Fibroblast of skin of left quadriceps (primary cell): Measurements from ENCODE around the gene R3HDM2.
"Not testable (repeated sequence)": the region's sequence is repeated elsewhere in the genome, so short reads cannot be mapped to it uniquely, and the experiment has no call there.

ENCODE experiments used
- DNase-seq, 2 experiments: peaks; one replicate each; pipeline ENCODE4 v3.0.0-alpha.2; 2013; ENCODE audit warnings: low read depth in 2 of 2

R3HDM2 gene

DNA sequence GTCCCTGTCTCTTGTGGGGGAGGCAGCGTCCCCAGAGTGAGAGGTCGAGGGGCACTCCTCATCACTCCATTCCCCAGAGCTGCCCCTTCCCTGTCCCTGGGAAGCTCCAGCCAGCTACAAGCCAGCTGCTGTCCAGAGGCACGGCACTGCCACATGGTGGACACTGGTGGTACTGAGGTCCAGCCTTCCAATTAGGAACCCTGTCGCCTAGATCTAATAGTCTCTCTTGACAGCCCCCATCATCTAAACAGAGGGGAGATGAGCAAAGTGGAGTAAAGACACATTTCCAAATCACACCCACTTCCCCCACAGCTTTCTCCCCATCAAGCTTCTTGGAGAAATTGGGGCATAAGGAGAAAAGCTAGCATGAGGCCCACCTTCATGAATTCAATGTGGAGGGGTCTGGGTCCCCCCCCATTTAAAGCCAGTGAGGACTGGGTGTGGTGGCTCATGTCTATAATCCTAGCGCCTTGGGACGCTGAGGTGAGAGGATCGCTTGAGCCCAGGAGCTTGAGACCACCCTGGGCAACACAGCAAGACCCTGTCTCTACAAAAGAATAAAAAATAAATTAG is 22.2 kb upstream of the R3HDM2 start:
- DNase-seq, result peak; percentile 56 to 61

DNA sequence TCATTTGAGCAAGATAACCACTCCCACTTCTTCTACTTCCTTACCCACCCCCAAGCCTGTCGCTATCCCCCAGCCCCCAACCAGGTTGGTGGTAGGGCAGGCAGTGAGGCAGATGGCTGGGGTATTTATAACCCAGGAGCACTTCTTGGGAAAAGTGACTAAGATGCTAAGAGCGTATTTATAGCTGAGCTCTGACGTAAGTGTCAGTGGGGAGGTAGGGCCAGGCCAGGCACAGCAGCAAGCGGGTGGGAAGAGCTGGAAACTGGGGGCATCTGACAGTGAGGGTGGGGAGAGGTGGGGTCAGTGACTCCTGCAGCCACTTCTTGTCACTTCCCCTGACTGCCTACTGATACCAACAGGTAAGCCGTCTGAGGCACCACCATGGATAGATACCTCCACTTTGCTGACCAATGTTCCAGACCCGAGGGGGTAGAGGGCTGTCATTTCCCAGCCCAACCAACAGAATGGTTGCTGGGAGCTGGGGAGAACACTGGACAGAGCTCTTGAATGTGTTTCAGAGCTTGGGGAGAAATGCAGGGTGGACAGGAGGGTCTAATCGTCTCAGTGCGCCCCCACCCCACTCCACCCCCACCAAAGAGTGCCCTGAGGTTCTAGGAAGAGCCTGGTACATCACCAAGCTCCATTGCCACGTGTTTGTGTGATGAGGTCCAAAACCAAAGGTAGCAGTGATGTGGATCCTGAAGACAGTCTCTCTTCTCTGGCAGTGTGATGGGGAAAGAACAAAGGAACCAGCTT is 21.5 kb upstream of the R3HDM2 start:
- DNase-seq, result peak; percentile 85 to 88

DNA sequence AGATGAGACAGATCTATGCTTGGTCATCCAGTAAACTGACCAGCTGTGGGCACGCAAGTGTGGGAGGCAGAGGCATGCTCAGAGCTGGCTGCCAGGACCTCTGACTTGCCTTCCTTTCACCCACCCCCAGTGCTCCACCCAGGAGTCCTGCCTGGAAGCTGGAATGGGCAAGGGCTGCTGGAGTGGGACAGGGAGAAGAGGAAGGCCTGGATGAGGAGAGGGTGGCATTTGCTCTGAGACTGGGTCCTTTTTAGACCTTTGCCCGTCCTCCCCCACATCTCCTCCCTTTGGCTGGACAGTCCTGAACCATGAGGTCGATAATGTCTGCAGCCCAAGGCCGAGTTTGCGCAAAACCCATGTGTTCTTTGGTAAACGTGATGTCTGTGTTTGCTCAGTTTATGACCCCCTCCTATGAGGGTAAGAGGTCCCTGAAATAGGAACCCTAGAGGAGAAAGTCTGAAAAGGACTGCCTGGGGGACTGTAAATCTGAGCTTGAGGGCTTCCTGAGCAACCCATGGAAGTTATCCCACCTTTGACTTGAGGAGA is 20.5 kb upstream of the R3HDM2 start:
- no peak for DNase-seq

DNA sequence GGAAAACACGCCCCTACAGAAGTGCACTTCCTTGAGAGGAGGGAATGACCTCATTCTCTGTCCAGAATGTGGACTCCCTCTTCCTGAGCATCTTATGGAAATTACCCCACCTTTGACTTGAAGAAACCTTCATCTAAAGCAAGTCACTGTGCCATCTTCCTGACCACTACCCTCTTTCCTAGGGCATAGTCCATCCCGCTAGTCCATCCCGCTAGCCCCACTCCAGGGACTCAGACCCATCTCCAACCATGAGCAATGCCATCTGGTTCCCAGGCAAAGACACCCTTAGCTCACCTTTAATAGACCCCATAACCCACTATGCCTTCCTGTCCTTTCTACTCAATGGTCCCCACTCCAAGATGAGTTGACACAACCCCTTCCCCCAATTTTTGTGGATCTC is 19.2 kb upstream of the R3HDM2 start:
- DNase-seq, result no peak

DNA sequence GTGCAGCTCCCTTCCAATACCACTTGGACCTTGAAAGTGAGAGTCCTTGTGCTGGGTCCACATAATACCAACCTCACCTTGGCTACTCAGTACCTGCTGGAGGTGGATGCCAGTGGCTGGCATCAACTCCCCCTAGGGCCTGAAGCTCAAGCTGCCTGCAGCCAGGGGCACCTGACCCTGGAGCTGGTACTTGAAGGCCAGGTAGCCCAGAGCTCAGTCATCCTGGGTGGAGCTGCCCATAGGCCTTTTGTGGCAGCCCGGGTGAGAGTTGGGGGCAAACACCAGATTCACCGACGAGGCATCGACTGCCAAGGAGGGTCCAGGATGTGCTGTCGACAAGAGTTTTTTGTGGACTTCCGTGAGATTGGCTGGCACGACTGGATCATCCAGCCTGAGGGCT is 18.5 kb upstream of the R3HDM2 start:
- DNase-seq, result no peak

DNA sequence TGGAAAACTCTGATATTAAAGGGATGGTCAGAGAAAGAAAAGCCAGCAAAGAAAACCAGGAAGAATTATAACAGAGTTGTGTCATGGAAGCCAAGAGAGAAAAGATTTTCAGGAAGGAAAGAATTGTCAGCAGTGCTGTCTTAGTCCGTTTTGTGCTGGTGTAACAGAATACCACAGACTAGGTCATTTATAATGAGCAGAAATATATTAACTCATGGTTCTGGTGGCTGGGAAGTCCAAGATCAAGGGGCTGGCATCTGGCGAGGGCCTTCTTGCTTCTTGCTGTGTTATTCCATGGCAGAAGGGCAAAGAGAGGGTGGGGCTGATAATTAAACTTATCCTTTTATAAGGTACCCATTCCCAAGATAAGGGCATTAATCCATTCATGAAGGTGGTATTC is 17.8 kb upstream of the R3HDM2 start:
- DNase-seq, result no peak

DNA sequence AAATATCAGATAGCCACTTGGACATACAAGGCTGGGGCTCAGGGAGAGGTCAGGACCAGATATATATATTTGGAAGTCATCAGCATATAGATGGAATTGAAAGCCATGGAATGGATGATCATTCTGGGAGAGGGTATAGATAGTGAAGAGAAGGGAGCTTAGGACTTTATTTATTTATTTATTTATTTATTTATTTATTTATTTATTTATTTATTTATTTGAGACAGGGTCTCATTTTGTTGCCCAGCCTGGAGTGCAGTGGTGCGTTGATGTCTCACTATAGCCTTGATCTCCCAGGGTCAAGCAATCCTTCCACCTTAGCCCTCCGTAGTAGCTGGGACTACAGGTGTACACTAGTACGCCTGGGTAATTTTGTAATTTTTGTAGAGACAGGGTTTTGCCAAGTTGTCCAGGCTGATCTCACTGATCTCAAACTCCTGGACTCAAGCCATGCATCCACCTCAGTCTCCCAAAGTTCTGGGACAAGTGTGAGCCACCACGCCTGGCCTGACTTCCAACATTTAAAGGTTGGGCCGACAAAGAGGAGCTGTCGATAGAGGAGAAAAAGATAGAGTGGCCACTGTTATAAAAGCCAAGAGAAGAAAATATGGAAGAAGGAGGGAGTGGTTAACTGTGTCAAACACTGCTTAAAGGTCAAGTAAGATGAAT is 15.6 kb upstream of the R3HDM2 start:
- DNase-seq, result no peak

DNA sequence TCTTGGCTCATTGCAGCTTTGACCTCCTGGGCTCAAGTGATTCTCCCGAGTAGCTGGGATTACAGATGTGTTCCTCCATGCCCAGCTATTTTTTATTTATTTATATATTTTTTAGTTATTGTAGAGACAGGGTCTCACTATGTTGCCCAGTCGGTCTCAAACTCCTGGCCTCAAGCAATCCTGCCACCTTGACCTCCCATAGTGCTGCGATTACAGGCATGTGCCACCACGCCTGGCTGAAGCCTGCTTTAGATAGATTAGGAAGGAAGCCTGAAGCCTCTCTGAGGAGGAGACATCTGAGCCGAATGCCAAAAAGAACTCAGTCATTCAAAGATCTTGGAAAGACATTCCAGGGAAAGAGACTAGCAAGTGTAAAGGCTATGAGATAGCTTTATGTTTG is 13.9 kb upstream of the R3HDM2 start:
- DNase-seq, result no peak

DNA sequence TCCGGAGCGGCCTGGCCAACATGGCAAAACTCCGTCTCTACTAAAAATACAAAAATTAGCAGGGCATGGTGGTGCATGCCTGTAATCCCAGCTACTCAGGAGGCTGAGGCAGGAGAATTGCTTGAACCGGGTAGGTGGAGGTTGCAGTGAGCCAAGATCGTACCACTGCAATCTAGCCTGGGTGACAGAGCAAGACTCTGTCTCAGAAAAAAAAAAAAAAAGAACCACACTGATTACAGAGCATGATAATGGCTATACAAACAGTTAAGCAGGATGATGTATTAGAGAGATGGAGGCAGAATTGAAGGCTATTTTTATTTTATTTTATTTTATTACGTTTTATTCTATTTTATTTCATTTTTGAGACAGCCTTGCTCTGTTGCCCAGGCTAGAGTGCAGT is 13.5 kb upstream of the R3HDM2 start:
- not testable (repeated sequence) for DNase-seq

DNA sequence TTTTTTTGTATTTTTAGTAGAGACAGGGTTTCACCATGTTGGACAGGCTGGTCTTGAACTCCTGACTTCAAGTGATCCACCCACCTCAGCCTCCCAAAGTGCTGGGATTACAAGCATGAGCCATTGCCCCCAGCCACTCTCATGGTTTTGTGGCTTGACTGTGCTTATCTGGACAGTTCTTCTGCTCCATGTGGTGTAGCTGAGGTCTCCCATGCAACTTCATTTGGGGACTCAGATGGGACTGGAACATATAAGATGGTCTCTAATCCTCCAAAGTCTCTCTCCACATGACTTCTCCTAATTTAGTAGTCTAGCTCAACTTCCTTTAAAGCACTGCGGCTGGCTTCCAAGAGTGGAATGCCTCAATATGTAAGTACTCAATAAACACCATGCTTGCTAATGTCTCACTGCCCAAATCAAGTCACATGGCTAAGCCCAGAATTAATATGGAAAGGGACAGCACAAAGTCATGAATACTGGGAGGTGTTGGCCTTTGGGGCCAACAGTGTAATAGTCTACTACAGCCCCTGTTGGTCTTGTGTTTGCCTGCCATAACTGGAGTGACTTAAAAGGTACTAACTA is 11.1 kb upstream of the R3HDM2 start:
- DNase-seq, result no peak

DNA sequence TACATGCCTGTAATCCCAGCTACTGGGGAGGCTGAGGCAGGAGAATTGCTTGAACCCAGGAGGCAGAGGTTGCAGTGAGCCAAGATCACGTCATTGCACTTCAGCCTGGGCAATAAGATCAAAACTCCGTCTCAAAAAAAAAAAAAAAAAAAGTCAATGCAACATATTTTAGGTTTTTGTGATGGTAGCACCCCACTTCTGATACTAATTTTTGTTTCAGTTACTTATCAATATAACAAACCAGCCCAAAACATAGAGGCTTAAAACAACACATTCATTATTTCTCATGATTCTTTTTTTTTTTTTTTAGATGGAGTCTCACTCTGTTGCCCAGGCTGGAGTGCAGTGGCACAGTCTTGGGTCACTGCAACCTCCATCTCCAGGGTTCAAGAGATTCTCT is 10.6 kb upstream of the R3HDM2 start:
- not testable (repeated sequence) for DNase-seq

DNA sequence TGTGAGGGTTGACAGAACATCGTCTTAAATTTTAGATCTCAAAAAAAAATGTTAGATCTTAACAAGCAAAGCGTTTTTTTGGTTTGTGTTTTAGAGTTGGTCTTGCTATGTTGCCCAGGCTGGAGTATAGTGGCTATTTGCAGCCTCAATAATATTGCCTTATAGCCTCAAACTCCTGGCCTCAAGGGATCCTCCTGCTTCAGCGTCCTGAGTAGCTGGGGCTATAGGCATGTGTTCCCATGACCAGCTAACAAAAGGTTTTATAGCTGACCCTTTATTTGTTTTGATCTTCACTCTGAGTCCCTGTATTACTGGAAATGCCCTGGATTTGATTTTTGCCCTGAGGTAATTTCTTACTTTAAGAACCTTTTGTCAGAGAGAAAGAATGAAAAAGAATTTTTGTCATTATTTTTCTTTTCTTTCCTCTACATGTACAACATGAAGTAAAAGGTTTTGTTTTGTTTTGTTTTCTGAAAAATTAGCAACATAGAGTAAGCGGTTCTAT is 9.0 kb upstream of the R3HDM2 start:
- DNase-seq, result no peak

DNA sequence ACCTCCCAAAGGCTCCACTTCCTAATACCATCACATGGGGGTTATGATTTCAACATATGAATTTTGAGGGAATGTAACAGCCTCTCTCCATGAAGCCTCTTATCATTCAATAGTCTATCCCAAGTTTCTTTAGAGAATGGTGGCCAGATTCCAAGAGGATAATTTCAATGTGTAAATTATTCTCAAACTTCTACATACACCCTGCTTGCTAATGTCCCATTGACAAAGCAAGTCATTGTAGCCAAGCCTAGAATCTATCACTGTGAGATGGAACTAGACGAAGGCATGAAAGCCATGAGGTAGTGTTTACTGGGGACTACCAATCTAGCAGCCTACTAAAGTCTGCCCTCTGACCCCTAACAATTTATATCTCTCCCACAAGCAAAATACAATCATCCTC is 7.6 kb upstream of the R3HDM2 start:
- no peak for DNase-seq

DNA sequence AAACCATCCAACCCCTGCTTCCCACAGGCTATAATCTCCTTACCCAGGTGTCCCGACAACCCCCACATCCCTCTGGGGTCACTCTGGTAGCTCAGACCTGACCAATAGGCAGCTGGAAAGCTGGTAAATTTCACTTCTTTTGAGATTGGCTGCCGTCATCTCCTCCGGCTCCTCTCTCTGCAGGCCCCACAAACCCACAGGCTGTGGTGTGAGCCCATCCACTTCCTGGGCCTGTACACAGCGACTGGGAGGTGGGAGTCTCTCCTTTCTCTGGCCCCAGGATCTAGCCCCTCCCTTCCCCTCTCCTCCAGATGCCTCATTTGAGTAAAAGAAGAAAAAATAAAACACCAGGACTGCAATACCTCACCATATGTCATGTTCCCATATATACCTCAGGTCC is 4.5 kb upstream of the R3HDM2 start:
- DNase-seq, result no peak

DNA sequence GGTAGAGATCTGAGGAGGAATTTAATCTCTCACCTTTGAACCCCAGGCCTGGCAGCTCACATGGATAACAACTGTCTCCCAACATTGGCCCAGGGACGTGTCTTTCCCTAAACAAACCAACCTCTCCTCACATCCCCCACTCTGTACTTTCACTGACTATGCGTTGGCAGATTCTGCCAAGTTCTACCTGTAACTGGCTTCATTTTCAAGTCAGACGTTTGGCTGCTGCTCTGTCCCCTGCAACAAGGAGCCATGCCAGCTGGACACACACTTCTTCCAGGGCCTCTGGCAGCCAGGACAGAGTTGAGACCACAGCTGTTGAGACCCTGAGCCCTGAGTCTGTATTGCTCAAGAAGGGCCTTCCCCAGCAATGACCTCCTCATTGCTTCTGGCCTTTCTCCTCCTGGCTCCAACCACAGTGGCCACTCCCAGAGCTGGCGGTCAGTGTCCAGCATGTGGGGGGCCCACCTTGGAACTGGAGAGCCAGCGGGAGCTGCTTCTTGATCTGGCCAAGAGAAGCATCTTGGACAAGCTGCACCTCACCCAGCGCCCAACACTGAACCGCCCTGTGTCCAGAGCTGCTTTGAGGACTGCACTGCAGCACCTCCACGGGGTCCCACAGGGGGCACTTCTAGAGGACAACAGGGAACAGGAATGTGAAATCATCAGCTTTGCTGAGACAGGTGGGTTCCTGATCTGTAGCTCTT is 3.8 kb upstream of the R3HDM2 start, which contains the start of gene INHBC:
INHBC (plus strand) TSS at position 268 of the 707 bp plus-strand sequence; CDS start at position 371, 103 bp downstream.
- no peak for DNase-seq

DNA sequence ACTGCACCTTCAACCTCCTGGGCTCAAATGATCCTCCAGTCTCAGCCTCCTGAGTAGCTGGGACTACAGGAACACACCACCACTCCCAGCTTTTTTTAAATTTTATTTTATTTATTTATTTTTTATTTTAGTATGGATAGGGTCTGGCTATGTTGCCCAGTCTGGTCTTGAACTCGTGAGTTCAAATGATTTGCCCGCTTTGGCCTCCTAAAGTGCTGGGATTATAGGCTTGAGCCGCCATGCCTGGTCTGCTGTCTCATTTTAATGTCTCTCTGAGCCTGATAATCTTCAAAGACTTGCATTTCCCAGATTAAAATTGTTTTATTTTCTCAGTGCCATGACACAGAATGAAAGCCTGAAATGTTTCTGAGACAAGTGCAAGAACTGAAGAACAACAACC is 2.5 kb upstream of the R3HDM2 start:
- DNase-seq, result no peak

DNA sequence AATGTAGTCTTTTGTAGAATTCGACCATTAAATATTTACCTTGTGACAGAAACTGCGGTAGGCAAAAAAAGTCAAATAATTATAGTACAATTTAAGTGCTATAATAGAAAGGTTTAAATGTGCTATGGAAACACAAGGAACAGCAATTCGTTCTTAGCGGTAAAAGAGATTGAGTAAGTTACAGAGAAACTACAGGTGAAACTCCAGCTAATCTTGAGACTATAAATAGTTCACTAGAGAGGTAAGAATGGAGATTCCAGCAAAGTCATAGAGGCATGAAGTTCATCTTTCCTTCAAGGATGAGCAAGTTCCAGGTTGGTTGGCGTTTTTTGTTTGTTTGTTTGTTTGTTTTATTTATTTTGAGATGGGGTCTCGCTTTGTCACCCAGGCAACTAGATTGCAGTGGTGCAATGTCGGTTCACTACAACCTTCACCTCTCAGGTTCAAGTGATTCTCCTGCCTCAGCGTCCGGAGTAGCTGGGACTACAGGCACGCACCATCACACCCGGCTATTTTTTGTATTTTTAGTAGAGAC is 878 bp upstream of the R3HDM2 start:
- no peak for DNase-seq

DNA sequence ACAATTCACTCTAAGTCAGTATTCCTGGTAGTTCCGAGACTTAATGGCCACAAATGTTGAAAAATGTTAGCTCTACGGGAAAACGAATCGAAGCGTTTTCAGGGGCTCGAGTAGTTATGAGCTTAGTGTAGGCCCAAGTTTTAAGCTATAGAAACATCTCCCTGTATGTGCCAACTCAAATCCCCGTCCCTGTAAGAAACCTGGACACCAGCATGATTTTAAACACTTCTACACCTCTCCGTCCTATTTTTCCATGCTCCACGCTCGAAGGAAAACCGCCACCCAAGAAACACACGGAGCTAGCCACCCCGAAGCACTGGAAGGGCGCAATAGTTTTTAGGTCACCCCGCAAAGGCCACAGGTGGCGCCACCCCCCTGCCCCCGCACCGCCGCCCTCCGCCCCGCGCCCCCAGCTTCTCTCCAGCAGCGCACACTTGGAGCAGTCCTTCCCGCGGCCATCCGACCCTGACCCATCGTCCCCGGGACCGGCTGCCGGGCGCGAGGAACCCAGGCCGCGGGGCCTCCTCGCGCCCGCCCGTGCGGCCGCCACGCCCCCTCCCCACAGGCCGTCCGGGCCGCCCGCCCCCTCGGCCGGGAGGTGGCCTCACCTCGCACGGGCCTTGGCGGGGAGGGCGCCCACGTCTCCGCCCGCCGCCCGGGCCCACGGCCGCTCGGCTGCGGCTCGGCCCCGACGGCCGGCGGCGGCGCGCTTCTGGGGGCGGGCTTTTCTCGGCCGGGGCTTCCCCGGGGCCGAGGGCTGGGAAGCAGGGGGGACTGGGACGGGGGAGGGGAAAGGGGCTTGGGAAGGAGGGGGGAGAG is 522 bp downstream of the R3HDM2 start:
- no peak for DNase-seq

DNA sequence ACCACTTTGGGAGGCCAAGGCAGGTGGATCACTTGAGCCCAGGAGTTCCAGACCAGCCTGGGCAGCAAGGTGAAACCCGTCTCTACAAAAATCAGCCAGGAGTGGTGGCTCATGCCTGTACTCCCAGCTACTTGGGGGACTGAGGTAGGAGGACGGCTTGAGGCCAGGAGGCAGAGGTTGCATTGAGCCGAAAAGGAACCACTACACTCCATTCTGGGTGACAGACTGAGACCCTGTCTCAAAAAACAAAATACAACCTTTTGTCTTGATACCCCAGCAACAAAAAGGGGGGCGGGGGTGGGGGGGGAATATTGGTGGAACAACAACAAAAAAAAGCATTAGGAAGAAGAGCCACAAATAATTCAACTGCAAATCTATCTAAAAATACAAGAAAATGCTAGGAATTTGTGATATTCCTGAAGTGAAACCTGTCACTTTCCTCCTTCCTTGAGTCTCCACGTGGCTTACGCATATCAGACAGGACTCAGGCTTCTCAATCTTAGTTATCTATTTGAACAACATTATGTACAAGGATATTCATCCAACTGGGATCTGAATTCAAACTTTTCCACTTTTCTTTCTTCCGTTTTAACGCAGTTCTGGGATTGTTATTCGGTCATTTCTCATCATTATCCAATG is 1.3 kb downstream of the R3HDM2 start:
- DNase-seq, result no peak

DNA sequence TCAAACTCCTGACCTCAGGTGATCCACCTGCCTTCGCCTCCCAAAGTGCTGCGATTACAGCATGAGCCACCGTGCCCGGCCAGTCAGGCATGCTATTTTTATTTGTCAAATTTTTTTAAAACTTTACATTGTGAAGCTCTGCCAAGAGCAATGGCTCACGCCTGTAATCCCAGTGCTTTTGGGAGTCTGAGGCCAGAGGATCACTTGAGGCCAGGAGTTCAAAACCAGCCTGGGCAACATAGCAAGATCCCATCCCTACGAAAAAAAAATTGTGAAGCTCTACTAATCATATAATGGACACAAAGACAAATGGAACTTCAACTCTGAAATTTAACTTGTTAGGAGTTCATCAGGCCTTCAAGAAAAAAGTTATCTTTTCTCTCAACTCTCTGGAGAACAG is 1.9 kb downstream of the R3HDM2 start:
- DNase-seq, result no peak
